HG02642 (cell line): ENCODE results near the gene MEIOSIN.

Experiments used
- ATAC-seq: cut with Tn5 transposase; IDR thresholded peaks from one replicate; pipeline ENCODE4 v1.9.1; 2021; ENCODE audit warnings: mild to moderate bottlenecking; ENCODE audit not compliant: unreplicated experiment, poor library complexity

MEIOSIN gene

GRCh38 chr19:45764475-45764874 is 31.2 kb downstream of the MEIOSIN start:
- ATAC-seq = no peak

GRCh38 chr19:45764945-45765701 is 31.9 kb downstream of the MEIOSIN start:
- no peak for ATAC-seq

GRCh38 chr19:45765702-45766295 is 32.6 kb downstream of the MEIOSIN start:
- no peak for ATAC-seq

GRCh38 chr19:45766296-45766868 is 33.1 kb downstream of the MEIOSIN start:
- no peak for ATAC-seq

GRCh38 chr19:45766869-45767346 is 33.7 kb downstream of the MEIOSIN start:
- no peak for ATAC-seq

- no peak for ATAC-seq
Measured at GRCh38 chr19:45767410-45767880, 34.2 kb downstream of the MEIOSIN start.

DNA sequence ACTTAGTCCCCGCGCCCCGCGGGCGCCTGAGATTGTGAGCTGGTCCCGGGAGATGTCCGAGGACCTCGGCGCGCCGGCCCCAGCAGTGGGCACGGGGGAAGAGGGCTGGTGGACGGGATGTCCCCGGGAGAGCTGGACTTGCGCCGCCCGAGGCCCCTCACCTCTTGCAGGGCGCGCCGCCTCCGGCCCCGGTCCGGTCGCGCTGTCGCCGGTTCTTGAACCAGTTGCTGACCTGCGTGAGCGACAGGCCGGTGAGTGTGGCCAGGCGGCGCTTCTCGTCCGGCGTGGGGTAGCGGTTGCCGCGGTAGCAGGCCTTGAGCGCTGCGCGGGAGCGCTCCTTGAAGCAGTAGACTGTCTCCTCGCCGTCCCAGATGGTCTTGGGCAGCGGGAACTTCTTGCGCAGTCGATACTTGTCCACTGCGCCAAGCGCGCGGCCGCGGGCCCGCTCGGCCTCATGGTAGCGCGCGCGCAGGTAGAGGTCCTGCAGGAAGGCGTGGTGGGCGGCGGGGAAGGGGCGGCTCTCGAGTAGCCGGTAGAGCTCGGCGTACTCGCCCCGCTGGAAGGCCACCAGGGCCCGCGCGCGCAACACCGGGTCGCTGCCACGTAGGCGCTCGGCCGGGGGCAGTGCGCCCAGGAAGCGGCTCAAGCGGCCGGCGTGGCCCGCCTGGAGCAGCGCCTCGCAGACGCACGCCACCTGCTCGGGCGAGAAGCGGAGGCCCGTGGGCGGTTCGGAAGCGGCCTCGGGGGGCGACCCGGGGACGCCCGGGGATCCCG is 34.8 kb downstream of the MEIOSIN start:
- ATAC-seq = no peak

GRCh38 chr19:45768655-45768983 is 35.4 kb downstream of the MEIOSIN start:
- ATAC-seq = no peak

- ATAC-seq = peak; percentile 65
Measured at GRCh38 chr19:45768984-45769782, 35.9 kb downstream of the MEIOSIN start, which contains the start of gene SIX5. TSS of gene SIX5 (minus strand) at chr19:45769252. CDS start at chr19:45768844, 408 bp downstream.

DNA sequence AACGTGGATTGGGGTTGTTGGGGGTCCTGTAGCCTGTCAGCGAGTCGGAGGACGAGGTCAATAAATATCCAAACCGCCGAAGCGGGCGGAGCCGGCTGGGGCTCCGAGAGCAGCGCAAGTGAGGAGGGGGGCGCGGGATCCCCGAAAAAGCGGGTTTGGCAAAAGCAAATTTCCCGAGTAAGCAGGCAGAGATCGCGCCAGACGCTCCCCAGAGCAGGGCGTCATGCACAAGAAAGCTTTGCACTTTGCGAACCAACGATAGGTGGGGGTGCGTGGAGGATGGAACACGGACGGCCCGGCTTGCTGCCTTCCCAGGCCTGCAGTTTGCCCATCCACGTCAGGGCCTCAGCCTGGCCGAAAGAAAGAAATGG is 36.6 kb downstream of the MEIOSIN start:
- no peak for ATAC-seq

- peak; percentile 58 for ATAC-seq
Measured at GRCh38 chr19:45770192-45771101, 37.2 kb downstream of the MEIOSIN start.

- ATAC-seq = no peak
Measured at GRCh38 chr19:45771311-45771933, 38.2 kb downstream of the MEIOSIN start.

DNA sequence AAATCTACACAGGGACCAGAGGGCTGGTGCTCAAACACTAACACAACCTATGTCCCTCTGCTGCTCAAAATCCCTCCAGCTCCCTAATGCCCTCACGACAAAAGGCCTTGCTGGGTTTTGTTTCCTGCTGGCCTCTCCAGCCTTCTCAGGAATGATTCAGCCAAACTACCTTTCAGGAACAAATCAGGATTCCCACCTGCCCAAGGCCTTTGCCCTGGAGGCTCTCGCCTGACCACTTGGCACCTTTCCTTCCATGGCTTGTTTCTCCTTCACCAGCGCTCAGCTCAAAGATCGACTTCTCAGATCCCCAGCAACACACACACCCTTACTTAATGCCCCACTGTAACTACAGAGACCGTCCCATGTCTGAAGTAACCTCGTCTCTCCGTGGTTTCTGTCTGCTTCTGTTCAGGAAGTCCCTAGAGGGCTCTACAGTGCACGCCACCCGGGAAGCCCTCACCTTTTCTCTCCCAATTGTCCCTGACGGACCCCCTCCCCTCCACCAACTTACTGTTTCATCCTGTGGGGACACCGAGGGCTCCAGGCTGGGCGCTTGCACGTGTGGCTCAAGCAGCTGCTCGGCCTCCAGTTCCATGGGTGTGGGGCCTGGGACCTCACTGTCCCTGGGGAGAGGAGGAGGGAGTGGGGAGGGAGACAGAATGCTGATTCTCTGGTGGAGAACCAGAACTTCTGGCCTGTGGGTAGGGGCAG is 39.0 kb downstream of the MEIOSIN start:
- no peak for ATAC-seq

GRCh38 chr19:45772912-45773311 is 39.7 kb downstream of the MEIOSIN start:
- no peak for ATAC-seq

DNA sequence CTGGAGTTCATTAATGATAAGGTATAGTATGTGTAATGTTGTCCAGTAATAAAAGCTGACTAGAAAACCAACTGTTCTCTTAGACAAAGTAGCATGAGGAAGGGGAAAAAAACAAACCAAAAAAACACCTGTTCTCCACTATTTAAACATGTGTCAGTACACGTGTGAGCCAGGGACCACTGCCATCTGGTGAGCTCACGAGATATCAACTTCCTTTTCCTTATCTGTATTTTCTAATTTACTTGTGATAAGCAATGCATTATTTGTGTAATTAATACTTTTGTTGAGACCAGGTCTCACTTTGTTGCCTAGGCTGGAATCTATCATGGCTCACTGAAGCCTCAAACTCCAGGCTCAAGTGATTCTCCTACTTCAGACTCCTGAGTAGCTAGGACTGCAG is 40.1 kb downstream of the MEIOSIN start:
- no peak for ATAC-seq

DNA sequence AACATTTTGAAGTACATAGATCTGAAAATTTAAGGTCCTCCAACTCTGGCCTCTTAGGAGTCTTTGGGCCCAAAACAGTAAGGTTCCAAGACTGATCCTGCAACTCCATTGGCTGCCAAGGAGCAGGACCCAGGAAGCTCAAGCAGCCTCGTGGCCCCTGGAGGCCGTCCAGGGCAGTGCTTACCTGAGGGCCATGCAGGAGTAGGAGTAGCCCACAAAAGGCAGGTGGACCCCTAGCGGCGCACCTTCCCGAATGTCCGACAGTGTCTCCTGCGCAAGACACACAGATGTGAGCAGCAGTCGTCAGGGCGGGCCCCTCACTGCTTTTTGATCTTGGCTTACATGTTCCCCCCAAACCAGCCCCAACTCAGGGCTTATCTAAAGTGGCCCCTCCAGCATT is 41.5 kb downstream of the MEIOSIN start:
- ATAC-seq = no peak

DNA sequence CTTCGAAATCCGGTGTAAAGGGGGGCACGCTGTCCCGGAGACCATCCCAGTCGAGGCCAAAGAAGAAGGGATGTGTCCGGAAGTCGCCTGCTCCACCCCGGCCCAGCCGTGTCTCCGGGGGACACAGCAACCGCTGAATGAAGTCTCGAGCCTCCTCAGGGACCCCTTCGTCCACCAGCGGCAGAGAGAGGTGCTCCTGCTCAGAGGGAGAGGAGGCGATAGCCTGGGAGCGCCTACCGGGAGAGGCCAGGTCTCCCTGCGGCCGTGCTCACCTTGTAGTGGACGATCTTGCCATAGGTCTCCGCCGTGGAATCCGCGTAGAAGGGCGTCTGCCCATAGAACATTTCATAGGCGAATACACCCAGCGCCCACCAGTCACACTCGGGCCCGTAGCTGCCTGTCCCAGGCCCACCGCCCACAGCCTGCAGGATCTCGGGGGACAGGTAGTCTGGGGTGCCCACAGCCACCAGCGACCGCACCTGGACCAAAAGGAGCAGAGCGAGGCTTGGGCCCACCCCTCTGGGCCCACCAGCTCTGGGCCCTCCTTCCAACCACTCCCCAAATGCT is 44.2 kb downstream of the MEIOSIN start:
- ATAC-seq = no peak
